Esophagus (tissue), 2 donors: Measurements from ENCODE around the gene PAIP2. TPM values are rescaled to one million over a fixed set of nuclear protein-coding genes. Genes with fewer than 3 reads are reported as not detected.
A peak's percentile ranks its signal among the peaks of the same experiment; 100 is the strongest.
"Not testable (repeated sequence)": the region's sequence is repeated elsewhere in the genome, so short reads cannot be mapped to it uniquely, and the experiment has no call there.

Experiments used
- H3K27ac ChIP-seq, 2 donors: one replicate each; pipeline ENCODE4 v1.5.1; 2013; ENCODE audit warnings: low read depth in 2 of 2, mild to moderate bottlenecking in 2 of 2, inconsistent platforms in 1 of 2, low read length in 1 of 2, moderate library complexity in 1 of 2
- H3K27me3 ChIP-seq, 2 donors: one replicate each; pipeline ENCODE4 v1.6.1; 2013; ENCODE audit warnings: low read length in 2 of 2, control low read depth in 1 of 2, mild to moderate bottlenecking in 1 of 2; ENCODE audit not compliant: insufficient read depth in 2 of 2, control insufficient read depth in 1 of 2
- H3K36me3 ChIP-seq, 2 donors: one replicate each; pipeline ENCODE4 v1.6.1; 2013; ENCODE audit warnings: low read length in 1 of 2; ENCODE audit not compliant: control insufficient read depth in 2 of 2, insufficient read depth in 2 of 2
- H3K4me1 ChIP-seq, 2 donors: one replicate each; pipeline ENCODE4 v1.6.1; 2013; ENCODE audit warnings: low read length in 1 of 2; ENCODE audit not compliant: control insufficient read depth in 2 of 2, insufficient read depth in 2 of 2
- H3K4me3 ChIP-seq, 2 donors: one replicate each; pipeline ENCODE4 v1.5.1; 2013; ENCODE audit warnings: low read length in 2 of 2, mild to moderate bottlenecking in 2 of 2, low read depth in 1 of 2, moderate library complexity in 1 of 2
- H3K9me3 ChIP-seq, 2 donors: one replicate each; pipeline ENCODE4 v1.6.1; 2013; ENCODE audit warnings: mild to moderate bottlenecking in 2 of 2, low read depth in 1 of 2, low read length in 1 of 2, moderate library complexity in 1 of 2; ENCODE audit not compliant: control insufficient read depth in 2 of 2, insufficient read depth in 1 of 2
- WGBS, 2 donors: extraction: QIAGEN DNeasy Blood & Tissue Kit; methylation state at CpG; one replicate each; pipeline ENCODE4 v1.1.7; 2013; 5-methylcytosine and 5-hydroxymethylcytosine counted together
- polyA plus RNA-seq, 2 donors: library from polyadenylated mRNA; stranded (reverse); fragments of 200-250 nt; gene quantifications; one replicate each; pipeline ENCODE4 v1.2.3, GENCODE V29; 2013
- donor health status: healthy with polysubstance abuse.
- donor health status: Bipolar disorder and iron deficiency.

PAIP2 gene
- polyA plus RNA-seq, 2 donors: 37.4 to 53.6 TPM

- Histone ChIP-seq H3K27me3 (no peaks in the 10 kb centered on the region), H3K9me3 (no peaks in the 10 kb centered on the region), H3K4me3 (peak within 1 kb of the TSS; percentile 54 to 59), H3K27ac (peak within 1 kb of the TSS; percentile 94 to 97), H3K36me3 (no peaks in the 10 kb centered on the region), H3K4me1 (peaks cover 0 to 6% of the 10 kb centered on the region in 2 donors)
- 0% methylated on average over 41 of the region's 41 CpGs for WGBS, 2 donors
Measured at GRCh38 chr5:139403787-139404483, 62.3 kb downstream of the PAIP2 start, which contains the start of gene SPATA24. SPATA24 (minus strand) TSS chr5:139404089; CDS start chr5:139404060, 29 bp downstream.

- WGBS, 2 donors: 62 to 69% methylated on average over 5 of the region's 5 CpGs
- Histone ChIP-seq H3K4me1 (peaks cover 0 to 6% of the 10 kb centered on the region in 2 donors), H3K4me3 (peak overlapping the region in 1 of 2 donors; percentile 59), H3K27ac (peak overlapping the region; percentile 94 to 97), H3K27me3 (no peaks in the 10 kb centered on the region), H3K9me3 (no peaks in the 10 kb centered on the region), H3K36me3 (no peaks in the 10 kb centered on the region)
Measured at GRCh38 chr5:139404484-139404840, 62.8 kb downstream of the PAIP2 start.

- H3K9me3 ChIP-seq: no peaks in the 10 kb centered on the region
- 55 to 68% methylated on average over 2 of the region's 2 CpGs for WGBS, 2 donors
- peaks cover 0 to 6% of the 10 kb centered on the region in 2 donors for H3K4me1 ChIP-seq
- H3K27ac ChIP-seq: peak overlapping the region in 1 of 2 donors; percentile 61
- peaks cover 0 to 4% of the 10 kb centered on the region in 2 donors for H3K36me3 ChIP-seq
- no peak overlapping the region for H3K4me3 ChIP-seq
- no peaks in the 10 kb centered on the region for H3K27me3 ChIP-seq
Measured at GRCh38 chr5:139406963-139407362, 65.3 kb downstream of the PAIP2 start.

- H3K27ac ChIP-seq: peak overlapping the region; percentile 30 to 62
- H3K27me3 ChIP-seq: no peaks in the 10 kb centered on the region
- H3K36me3 ChIP-seq: peaks cover 0 to 4% of the 10 kb centered on the region in 2 donors
- H3K4me3 ChIP-seq: no peak overlapping the region
- H3K9me3 ChIP-seq: no peaks in the 10 kb centered on the region
- H3K4me1 ChIP-seq: peaks cover 0 to 6% of the 10 kb centered on the region in 2 donors
Measured at GRCh38 chr5:139407517-139407916, 65.9 kb downstream of the PAIP2 start.

- peaks cover 0 to 6% of the 10 kb centered on the region in 2 donors for H3K4me1 ChIP-seq
- peaks cover 0 to 4% of the 10 kb centered on the region in 2 donors for H3K36me3 ChIP-seq
- H3K27ac ChIP-seq: no peak overlapping the region
- WGBS, 2 donors: 91 to 92% methylated on average over 7 of the region's 7 CpGs
- H3K27me3 ChIP-seq: no peaks in the 10 kb centered on the region
- H3K4me3 ChIP-seq: no peak overlapping the region
- no peaks in the 10 kb centered on the region for H3K9me3 ChIP-seq
Measured at GRCh38 chr5:139408191-139408590, 66.5 kb downstream of the PAIP2 start.

GRCh38 chr5:139409116-139409515, 67.5 kb downstream of the PAIP2 start:
- not testable (repeated sequence) for H3K4me3 ChIP-seq, H3K9me3 ChIP-seq, H3K27me3 ChIP-seq, H3K4me1 ChIP-seq, H3K36me3 ChIP-seq, H3K27ac ChIP-seq
- WGBS, 2 donors: 89 to 93% methylated on average over 5 of the region's 5 CpGs

- Histone ChIP-seq H3K9me3 (no peaks in the 10 kb centered on the region), H3K4me3 (no peak overlapping the region), H3K4me1 (peaks cover 2 to 12% of the 10 kb centered on the region in 2 donors), H3K36me3 (peaks cover 0 to 4% of the 10 kb centered on the region in 2 donors), H3K27ac (no peak overlapping the region), H3K27me3 (no peaks in the 10 kb centered on the region)
- 77% methylated on average over 6 of the region's 6 CpGs for WGBS, 2 donors
Measured at GRCh38 chr5:139410121-139410992, 68.7 kb downstream of the PAIP2 start.

- Histone ChIP-seq H3K36me3 (peaks cover 0 to 4% of the 10 kb centered on the region in 2 donors), H3K4me3 (no peak overlapping the region), H3K9me3 (no peaks in the 10 kb centered on the region), H3K4me1 (peaks cover 2 to 16% of the 10 kb centered on the region in 2 donors), H3K27ac (no peak overlapping the region), H3K27me3 (no peaks in the 10 kb centered on the region)
- 87 to 88% methylated on average over 17 of the region's 17 CpGs for WGBS, 2 donors
Measured at GRCh38 chr5:139410993-139411828, 69.6 kb downstream of the PAIP2 start.

GRCh38 chr5:139413153-139413552, 71.5 kb downstream of the PAIP2 start:
- no peak overlapping the region for H3K4me3 ChIP-seq
- H3K9me3 ChIP-seq: no peaks in the 10 kb centered on the region
- H3K36me3 ChIP-seq: peaks cover 0 to 4% of the 10 kb centered on the region in 2 donors
- no peak overlapping the region for H3K27ac ChIP-seq
- H3K4me1 ChIP-seq: peaks cover 6 to 16% of the 10 kb centered on the region in 2 donors
- 97 to 98% methylated on average over 6 of the region's 6 CpGs for WGBS, 2 donors
- H3K27me3 ChIP-seq: no peaks in the 10 kb centered on the region
